NB4 (cell line): ENCODE data around the gene PTRH2.

Experiments
- MAX ChIP-seq: IDR thresholded peaks from 2 replicates; pipeline ENCODE4 v1.6.1; 2011; ENCODE audit warnings: low read depth, low read length
- MYC ChIP-seq: IDR thresholded peaks from 2 replicates; pipeline ENCODE4 v1.6.1; 2011; ENCODE audit warnings: low read depth, low read length
- POLR2A ChIP-seq: IDR thresholded peaks from 2 replicates; pipeline ENCODE4 v1.6.1; 2011; ENCODE audit warnings: mild to moderate bottlenecking; ENCODE audit not compliant: insufficient read length; ENCODE audit errors: extremely low read depth
- TF ChIP-seq, protein P1 (sequence below): IDR thresholded peaks from one replicate; pipeline ENCODE4 v1.5.1; 2012; ENCODE audit warnings: low read depth, low read length

GRCh38 chr17:59733697-59734096 is 26.5 kb upstream of the PTRH2 start:
- TF ChIP-seq, protein P1, sequence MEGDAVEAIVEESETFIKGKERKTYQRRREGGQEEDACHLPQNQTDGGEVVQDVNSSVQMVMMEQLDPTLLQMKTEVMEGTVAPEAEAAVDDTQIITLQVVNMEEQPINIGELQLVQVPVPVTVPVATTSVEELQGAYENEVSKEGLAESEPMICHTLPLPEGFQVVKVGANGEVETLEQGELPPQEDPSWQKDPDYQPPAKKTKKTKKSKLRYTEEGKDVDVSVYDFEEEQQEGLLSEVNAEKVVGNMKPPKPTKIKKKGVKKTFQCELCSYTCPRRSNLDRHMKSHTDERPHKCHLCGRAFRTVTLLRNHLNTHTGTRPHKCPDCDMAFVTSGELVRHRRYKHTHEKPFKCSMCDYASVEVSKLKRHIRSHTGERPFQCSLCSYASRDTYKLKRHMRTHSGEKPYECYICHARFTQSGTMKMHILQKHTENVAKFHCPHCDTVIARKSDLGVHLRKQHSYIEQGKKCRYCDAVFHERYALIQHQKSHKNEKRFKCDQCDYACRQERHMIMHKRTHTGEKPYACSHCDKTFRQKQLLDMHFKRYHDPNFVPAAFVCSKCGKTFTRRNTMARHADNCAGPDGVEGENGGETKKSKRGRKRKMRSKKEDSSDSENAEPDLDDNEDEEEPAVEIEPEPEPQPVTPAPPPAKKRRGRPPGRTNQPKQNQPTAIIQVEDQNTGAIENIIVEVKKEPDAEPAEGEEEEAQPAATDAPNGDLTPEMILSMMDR, result no peak
- TF ChIP-seq MAX (no peak), POLR2A (no peak), MYC (no peak)
